HG02642 (cell line): ENCODE results near the gene DPH5.
"Not testable (repeated sequence)": the region's sequence is repeated elsewhere in the genome, so short reads cannot be mapped to it uniquely, and the experiment has no call there.

Source experiments
- ATAC-seq: cut with Tn5 transposase; IDR thresholded peaks from one replicate; pipeline ENCODE4 v1.9.1; 2021; ENCODE audit warnings: mild to moderate bottlenecking; ENCODE audit not compliant: unreplicated experiment, poor library complexity

Gene DPH5

GRCh38 chr1:100948721-100949405 lies 76.7 kb downstream of the DPH5 start:
- ATAC-seq, result not testable (repeated sequence)

DNA sequence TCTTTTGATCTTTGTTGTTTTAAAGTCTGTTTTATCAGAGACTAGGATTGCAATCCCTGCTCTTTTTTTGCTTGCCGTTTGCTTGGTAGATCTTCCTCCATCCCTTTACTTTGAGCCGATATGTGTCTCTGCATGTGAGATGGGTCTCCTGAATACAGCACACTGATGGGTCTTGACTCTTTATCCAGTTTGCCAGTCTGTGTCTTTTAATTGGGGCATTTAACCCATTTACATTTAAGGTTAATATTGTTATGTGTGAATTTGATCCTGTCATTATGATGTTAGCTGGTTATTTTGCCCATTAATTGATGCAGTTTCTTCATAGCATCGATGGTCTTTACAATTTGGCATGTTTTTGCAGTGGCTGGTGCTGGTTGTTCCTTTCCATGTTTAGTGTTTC lies 77.8 kb downstream of the DPH5 start:
- not testable (repeated sequence) for ATAC-seq

DNA sequence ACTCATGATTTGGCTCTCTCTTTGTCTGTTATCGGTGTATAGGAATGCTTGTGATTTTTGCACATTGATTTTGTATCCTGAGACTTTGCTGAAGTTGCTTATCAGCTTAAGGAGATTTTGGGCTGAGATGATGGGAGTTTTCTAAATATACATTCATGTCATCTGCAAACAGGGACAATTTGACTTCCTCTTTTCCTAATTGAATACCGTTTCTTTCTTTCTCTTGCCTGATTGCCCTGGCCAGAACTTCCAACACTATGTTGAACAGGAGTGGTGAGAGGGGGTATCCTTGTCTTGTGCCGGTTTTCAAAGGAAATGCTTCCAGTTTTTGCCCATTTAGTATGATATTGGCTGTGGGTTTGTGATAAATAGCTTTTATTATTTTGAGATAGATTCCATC lies 79.5 kb downstream of the DPH5 start:
- ATAC-seq, result not testable (repeated sequence)

- no peak for ATAC-seq
Observed at GRCh38 chr1:100943533-100943932, 82.1 kb downstream of the DPH5 start.

DNA sequence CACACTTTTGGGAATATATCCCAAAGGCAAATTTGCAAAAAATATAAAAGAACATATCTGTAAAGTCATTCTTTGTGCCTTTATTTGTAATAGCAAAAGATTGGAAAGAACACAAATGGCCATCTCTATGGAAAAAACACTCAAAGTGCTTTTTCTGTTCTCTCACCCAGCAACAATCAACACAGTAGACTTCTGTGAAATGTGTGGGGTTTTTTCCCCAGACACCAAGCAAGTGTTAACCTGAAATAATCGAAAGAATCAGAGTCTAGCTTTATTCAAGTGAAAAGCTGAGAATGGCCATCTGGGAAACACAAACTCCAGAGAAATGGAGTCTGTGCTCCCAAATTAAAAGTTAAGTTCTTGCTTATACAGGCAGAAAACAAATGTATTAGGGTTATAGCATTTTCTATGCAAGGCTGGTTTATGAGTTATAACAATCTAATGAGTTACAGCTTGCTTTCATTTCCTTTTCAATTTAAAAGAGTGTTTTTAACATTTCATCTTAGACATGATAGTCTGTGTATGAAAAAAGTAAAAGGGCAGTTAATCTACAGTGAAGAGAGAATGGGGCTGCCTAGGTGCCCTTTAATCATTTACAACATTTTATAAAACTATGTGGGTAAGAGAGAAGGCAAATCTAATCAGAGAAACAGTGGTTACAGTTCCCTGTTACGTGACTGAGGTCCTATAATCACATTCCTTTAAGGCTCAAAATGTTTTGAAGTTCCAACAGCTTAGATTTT lies 83.1 kb downstream of the DPH5 start:
- ATAC-seq, result no peak

DNA sequence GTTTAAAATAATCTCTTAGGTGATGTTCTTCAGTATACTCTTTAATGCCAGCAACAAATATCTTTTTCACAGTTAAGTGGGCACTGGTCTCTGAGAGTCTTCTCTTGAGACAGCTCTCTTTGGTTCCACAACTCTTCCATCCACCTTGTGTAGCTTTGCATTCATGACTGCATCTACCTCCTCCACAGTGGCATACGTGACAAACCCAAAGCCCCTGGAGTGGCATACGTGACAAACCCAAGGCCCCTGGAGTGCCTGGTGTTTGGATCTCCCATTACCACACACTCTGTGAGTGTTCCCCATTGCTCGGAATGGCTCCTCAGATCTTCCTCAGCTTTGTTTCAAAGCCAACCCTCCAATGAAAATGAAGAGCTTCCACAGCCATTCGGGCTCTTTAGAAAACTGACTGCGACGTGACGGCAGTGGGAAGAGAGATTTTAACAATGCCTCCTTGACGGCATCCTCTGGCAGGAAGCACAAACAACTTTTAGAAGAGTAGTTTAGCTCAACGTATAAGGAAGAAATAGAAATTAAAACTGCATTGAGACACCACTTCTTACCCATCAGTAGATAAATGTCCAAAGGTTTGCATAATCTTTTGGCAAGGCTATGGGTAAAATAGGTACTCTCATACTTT lies 83.9 kb downstream of the DPH5 start:
- ATAC-seq, result no peak

- ATAC-seq, result no peak
Observed at GRCh38 chr1:100941098-100941527, 84.5 kb downstream of the DPH5 start.
